ENCODE measurements around the gene TIGD3. TPM values are rescaled to one million over a fixed set of nuclear protein-coding genes. Genes with fewer than 3 reads are reported as not detected.

Gene TIGD3
- total RNA-seq, 1 donor from 2014 or later, result 0.33 TPM

Other genes starting within 250 kb of the TIGD3 start
- 20.6 and 28.7 TPM in 2 replicates for gene TM7SF2, start 242.9 kb upstream of the TIGD3 start, total RNA-seq
- 10.0 and 11.3 TPM in 2 replicates for gene ZNHIT2, start 237.1 kb upstream of the TIGD3 start, total RNA-seq
- 222 and 473 TPM in 2 replicates for gene FAU, start 232.6 kb upstream of the TIGD3 start, total RNA-seq
- gene MRPL49, start 232.4 kb upstream of the TIGD3 start, total RNA-seq, result 52.2 and 58.2 TPM in 2 replicates
- gene SYVN1, start 220.2 kb upstream of the TIGD3 start, total RNA-seq, result 7.1 and 11.4 TPM in 2 replicates
- not detected in 2 replicates for gene SPDYC, start 184.5 kb upstream of the TIGD3 start, total RNA-seq
- 151 and 203 TPM in 2 replicates for gene CAPN1, start 172.8 kb upstream of the TIGD3 start, total RNA-seq
- 9.2 and 15.3 TPM in 2 replicates for gene POLA2, start 92.8 kb upstream of the TIGD3 start, total RNA-seq
- gene CDC42EP2, start 39.9 kb upstream of the TIGD3 start, total RNA-seq, result 19.5 and 22.5 TPM in 2 replicates
- 24.3 and 38.3 TPM in 2 replicates for gene DPF2, start 20.9 kb upstream of the TIGD3 start, total RNA-seq
- 1.3 and 1.4 TPM in 2 replicates for gene SLC25A45, start 27.9 kb downstream of the TIGD3 start, total RNA-seq
- gene FRMD8, start 31.9 kb downstream of the TIGD3 start, total RNA-seq, result 78.5 and 80.6 TPM in 2 replicates
- 64.8 and 99.3 TPM in 2 replicates for gene NEAT1, start 68.0 kb downstream of the TIGD3 start, total RNA-seq
- gene MALAT1, start 144.3 kb downstream of the TIGD3 start, total RNA-seq, result 4,401 and 5,456 TPM in 2 replicates
- gene SCYL1, start 170.3 kb downstream of the TIGD3 start, total RNA-seq, result 60.9 and 77.9 TPM in 2 replicates
- gene LTBP3, start 203.6 kb downstream of the TIGD3 start, total RNA-seq, result 19.4 and 23.1 TPM in 2 replicates
- gene ZNRD2, start 215.7 kb downstream of the TIGD3 start, total RNA-seq, result 50.5 and 52.6 TPM in 2 replicates
- gene FAM89B, start 217.8 kb downstream of the TIGD3 start, total RNA-seq, result 23.3 and 24.7 TPM in 2 replicates
- gene EHBP1L1, start 221.3 kb downstream of the TIGD3 start, total RNA-seq, result 39.5 and 43.5 TPM in 2 replicates
- 0.04 and 0.13 TPM in 2 replicates for gene KCNK7, start 241.0 kb downstream of the TIGD3 start, total RNA-seq

All from pulmonary artery endothelial cell (primary cell).